HepG2 (cell line): ENCODE measurements around the gene EFNA2. TPM values are rescaled to one million over a fixed set of nuclear protein-coding genes. Genes with fewer than 3 reads are reported as not detected.

ENCODE experiments used
- CCAR2 ChIP-seq: fragments of 200-400 bp; formaldehyde crosslinking; optimal IDR thresholded peaks from 2 replicates; pipeline ENCODE3; 2018; ENCODE audit warnings: low read depth, mild to moderate bottlenecking, low read length, moderate library complexity
- CHD2 ChIP-seq: IDR thresholded peaks from 2 replicates; pipeline ENCODE4 v1.6.1; 2011; ENCODE audit warnings: low read depth, low read length, improper control_type of control experiment
- KLF16 ChIP-seq, 2 experiments: sonication (generic) in 1 of 2; formaldehyde crosslinking in 1 of 2; IDR thresholded peaks; 2 replicates each; pipeline versions ENCODE4 v1.6.1 to v1.8.0; 2016 to 2023; ENCODE audit warnings: missing genetic modification reagents in 2 of 2, missing compliant biosample characterization in 1 of 2
- KMT2A ChIP-seq: sonication (generic); formaldehyde crosslinking; IDR thresholded peaks from 2 replicates; pipeline ENCODE4 v1.4.0; 2020; ENCODE audit warnings: missing genetic modification reagents
- MAFF ChIP-seq: IDR thresholded peaks from 2 replicates; pipeline ENCODE4 v1.6.1; 2011; ENCODE audit warnings: low read depth, low read length, improper control_type of control experiment
- NFKB2 ChIP-seq: sonication (generic); formaldehyde crosslinking; IDR thresholded peaks from 2 replicates; pipeline ENCODE4 v1.4.0; 2020; ENCODE audit warnings: missing genetic modification reagents, borderline replicate concordance
- SAP130 ChIP-seq: IDR thresholded peaks from 2 replicates; pipeline ENCODE4 v1.6.1; 2016; ENCODE audit warnings: low read depth
- SSRP1 ChIP-seq: IDR thresholded peaks from 2 replicates; pipeline ENCODE4 v1.6.1; 2016; ENCODE audit warnings: control low read depth
- STAG1 ChIP-seq: sonication (generic); formaldehyde crosslinking; IDR thresholded peaks from 2 replicates; pipeline ENCODE4 v1.4.0; 2020; ENCODE audit warnings: missing genetic modification reagents
- TOPORS ChIP-seq: sonication (generic); formaldehyde crosslinking; IDR thresholded peaks from 2 replicates; pipeline ENCODE4 v1.8.0; 2023; ENCODE audit warnings: mild to moderate bottlenecking, missing genetic modification reagents
- TP53 ChIP-seq: sonication (generic); formaldehyde crosslinking; conservative IDR thresholded peaks from 2 replicates; pipeline ENCODE4 v1.4.0; 2020; ENCODE audit warnings: missing genetic modification reagents
- ZKSCAN5 ChIP-seq: sonication (generic); formaldehyde crosslinking; IDR thresholded peaks from 2 replicates; pipeline ENCODE4 v1.5.1; 2020; ENCODE audit warnings: mild to moderate bottlenecking, missing genetic modification reagents
- ZMAT3 ChIP-seq: sonication (generic); formaldehyde crosslinking; conservative IDR thresholded peaks from 2 replicates; pipeline ENCODE4 v1.7.0; 2021; ENCODE audit warnings: missing genetic modification reagents
- ZMYM3 ChIP-seq: sonication (generic); formaldehyde crosslinking; IDR thresholded peaks from 2 replicates; pipeline ENCODE4 v1.5.1; 2020; ENCODE audit warnings: mild to moderate bottlenecking, missing genetic modification reagents
- ZNF383 ChIP-seq: sonication (generic); formaldehyde crosslinking; IDR thresholded peaks from 2 replicates; pipeline ENCODE4 v1.4.0; 2020; ENCODE audit warnings: missing genetic modification reagents, mild to moderate bottlenecking, borderline replicate concordance
- ZNF619 ChIP-seq: sonication (generic); formaldehyde crosslinking; IDR thresholded peaks from 2 replicates; pipeline ENCODE4 v1.4.0; 2020; ENCODE audit warnings: mild to moderate bottlenecking, missing genetic modification reagents
- polyA plus RNA-seq, 8 experiments: library from polyadenylated mRNA; depleted of rRNA in 3 of 8; stranded (reverse) in 7 of 8; unstranded in 1 of 8; fragments of >200 nt; fragmentation: Illumina TruSeq in 4 of 8; extraction: Trizol in 4 of 8; gene quantifications; 2 replicates each; pipeline versions ENCODE4 v1.2.1 to v1.2.3, GENCODE V29; 2011 to 2016; ENCODE audit warnings: low read depth in 4 of 8, missing spikeins in 1 of 8, mixed read lengths in 1 of 8; ENCODE audit not compliant: insufficient read depth in 1 of 8
- total RNA-seq, 5 experiments: library from RNA; depleted of rRNA; stranded (reverse); fragments of >200 nt; fragmentation: Illumina TruSeq; extraction: Trizol; gene quantifications; 2 replicates each; pipeline ENCODE4 v1.2.3, GENCODE V29; 2016; ENCODE audit warnings: low read depth in 1 of 5
- TF ChIP-seq, protein P1 (sequence below): sonication (generic); formaldehyde crosslinking; IDR thresholded peaks from 2 replicates; pipeline ENCODE4 v1.4.0; 2020; ENCODE audit warnings: missing genetic modification reagents, borderline replicate concordance
- TF ChIP-seq, protein P2 (sequence below): sonication (generic); formaldehyde crosslinking; IDR thresholded peaks from 2 replicates; pipeline ENCODE4 v1.9.0; 2022; ENCODE audit warnings: missing genetic modification reagents, mild to moderate bottlenecking, borderline replicate concordance
- TF ChIP-seq, protein P3 (sequence below): sonication (generic); formaldehyde crosslinking; IDR thresholded peaks from 2 replicates; pipeline ENCODE4 v1.8.1; 2023; ENCODE audit warnings: mild to moderate bottlenecking, missing genetic modification reagents
- TF ChIP-seq, protein P4 (sequence below): IDR thresholded peaks from 2 replicates; pipeline ENCODE4 v1.6.1; 2016; ENCODE audit warnings: low read depth
- TF ChIP-seq, protein P5 (sequence below): sonication (generic); formaldehyde crosslinking; IDR thresholded peaks from 2 replicates; pipeline ENCODE4 v1.4.0; 2020; ENCODE audit warnings: missing genetic modification reagents, mild to moderate bottlenecking, borderline replicate concordance

Gene EFNA2
- total and polyA plus RNA-seq, 2 of the 13 experiments (the other 11 are each of a cell fraction or from before 2014, with no cell fraction given): 6.0 to 9.9 TPM

DNA sequence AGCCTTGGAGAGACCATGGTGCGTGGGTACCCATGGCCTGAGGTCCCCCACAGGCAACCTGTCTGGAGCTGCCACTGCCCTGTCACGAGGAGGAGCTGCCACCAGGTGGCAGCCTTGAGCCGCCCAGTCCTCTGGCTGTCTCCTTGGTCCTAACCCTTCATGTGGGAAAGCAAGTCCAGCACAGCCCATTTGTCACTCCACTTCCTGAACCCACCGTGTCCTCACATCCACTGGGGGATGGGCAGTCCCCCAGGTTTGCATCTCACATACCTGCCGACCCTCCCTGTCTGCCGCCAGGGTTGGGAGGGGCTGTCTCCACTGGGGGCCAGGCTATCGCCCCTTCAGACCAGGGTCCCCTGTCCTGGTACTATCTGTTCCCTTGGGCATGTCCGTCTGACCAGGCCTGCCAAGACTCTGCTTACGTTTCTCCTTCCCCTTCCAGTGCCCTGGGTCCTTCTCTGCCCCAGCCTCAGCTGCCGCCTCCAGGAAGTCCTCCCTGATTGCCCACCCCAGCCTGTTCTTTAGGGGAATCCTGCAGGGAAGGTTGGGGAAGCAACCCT, 5.8 kb upstream of the EFNA2 start (continued):
- TF ChIP-seq STAG1 (peak; percentile 99), ZKSCAN5 (CRISPR knock-in tag) (no peak), KMT2A (CRISPR knock-in tag) (no peak), MAFF (no peak), CHD2 (no peak; the same call in 1 of the 2 replicates), ZNF383 (CRISPR knock-in tag) (no peak), SAP130 (CRISPR knock-in tag) (peak; percentile 60), NFKB2 (peak; percentile 37; the same call in 1 of the 2 replicates), SSRP1 (peak; percentile 47; the same call in 1 of the 2 replicates), TP53 (CRISPR knock-in tag) (no peak), CCAR2 (no peak), TOPORS (CRISPR knock-in tag) (no peak), ZMAT3 (CRISPR knock-in tag) (no peak), KLF16 (CRISPR knock-in tag; IDR thresholded peaks at IDR 0.05) (no peak), ZNF619 (no peak), ZMYM3 (CRISPR knock-in tag) (peak; percentile 67; the same call in 1 of the 2 replicates)
- TF ChIP-seq, protein P1, sequence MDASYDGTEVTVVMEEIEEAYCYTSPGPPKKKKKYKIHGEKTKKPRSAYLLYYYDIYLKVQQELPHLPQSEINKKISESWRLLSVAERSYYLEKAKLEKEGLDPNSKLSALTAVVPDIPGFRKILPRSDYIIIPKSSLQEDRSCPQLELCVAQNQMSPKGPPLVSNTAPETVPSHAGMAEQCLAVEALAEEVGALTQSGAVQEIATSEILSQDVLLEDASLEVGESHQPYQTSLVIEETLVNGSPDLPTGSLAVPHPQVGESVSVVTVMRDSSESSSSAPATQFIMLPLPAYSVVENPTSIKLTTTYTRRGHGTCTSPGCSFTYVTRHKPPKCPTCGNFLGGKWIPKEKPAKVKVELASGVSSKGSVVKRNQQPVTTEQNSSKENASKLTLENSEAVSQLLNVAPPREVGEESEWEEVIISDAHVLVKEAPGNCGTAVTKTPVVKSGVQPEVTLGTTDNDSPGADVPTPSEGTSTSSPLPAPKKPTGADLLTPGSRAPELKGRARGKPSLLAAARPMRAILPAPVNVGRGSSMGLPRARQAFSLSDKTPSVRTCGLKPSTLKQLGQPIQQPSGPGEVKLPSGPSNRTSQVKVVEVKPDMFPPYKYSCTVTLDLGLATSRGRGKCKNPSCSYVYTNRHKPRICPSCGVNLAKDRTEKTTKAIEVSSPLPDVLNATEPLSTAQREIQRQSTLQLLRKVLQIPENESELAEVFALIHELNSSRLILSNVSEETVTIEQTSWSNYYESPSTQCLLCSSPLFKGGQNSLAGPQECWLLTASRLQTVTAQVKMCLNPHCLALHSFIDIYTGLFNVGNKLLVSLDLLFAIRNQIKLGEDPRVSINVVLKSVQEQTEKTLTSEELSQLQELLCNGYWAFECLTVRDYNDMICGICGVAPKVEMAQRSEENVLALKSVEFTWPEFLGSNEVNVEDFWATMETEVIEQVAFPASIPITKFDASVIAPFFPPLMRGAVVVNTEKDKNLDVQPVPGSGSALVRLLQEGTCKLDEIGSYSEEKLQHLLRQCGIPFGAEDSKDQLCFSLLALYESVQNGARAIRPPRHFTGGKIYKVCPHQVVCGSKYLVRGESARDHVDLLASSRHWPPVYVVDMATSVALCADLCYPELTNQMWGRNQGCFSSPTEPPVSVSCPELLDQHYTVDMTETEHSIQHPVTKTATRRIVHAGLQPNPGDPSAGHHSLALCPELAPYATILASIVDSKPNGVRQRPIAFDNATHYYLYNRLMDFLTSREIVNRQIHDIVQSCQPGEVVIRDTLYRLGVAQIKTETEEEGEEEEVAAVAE: no peak
- TF ChIP-seq, protein P2, sequence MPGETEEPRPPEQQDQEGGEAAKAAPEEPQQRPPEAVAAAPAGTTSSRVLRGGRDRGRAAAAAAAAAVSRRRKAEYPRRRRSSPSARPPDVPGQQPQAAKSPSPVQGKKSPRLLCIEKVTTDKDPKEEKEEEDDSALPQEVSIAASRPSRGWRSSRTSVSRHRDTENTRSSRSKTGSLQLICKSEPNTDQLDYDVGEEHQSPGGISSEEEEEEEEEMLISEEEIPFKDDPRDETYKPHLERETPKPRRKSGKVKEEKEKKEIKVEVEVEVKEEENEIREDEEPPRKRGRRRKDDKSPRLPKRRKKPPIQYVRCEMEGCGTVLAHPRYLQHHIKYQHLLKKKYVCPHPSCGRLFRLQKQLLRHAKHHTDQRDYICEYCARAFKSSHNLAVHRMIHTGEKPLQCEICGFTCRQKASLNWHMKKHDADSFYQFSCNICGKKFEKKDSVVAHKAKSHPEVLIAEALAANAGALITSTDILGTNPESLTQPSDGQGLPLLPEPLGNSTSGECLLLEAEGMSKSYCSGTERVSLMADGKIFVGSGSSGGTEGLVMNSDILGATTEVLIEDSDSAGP (CRISPR knock-in tag): peak; percentile 46
- TF ChIP-seq, protein P3, sequence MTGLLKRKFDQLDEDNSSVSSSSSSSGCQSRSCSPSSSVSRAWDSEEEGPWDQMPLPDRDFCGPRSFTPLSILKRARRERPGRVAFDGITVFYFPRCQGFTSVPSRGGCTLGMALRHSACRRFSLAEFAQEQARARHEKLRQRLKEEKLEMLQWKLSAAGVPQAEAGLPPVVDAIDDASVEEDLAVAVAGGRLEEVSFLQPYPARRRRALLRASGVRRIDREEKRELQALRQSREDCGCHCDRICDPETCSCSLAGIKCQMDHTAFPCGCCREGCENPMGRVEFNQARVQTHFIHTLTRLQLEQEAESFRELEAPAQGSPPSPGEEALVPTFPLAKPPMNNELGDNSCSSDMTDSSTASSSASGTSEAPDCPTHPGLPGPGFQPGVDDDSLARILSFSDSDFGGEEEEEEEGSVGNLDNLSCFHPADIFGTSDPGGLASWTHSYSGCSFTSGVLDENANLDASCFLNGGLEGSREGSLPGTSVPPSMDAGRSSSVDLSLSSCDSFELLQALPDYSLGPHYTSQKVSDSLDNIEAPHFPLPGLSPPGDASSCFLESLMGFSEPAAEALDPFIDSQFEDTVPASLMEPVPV: no peak
- TF ChIP-seq, protein P4, sequence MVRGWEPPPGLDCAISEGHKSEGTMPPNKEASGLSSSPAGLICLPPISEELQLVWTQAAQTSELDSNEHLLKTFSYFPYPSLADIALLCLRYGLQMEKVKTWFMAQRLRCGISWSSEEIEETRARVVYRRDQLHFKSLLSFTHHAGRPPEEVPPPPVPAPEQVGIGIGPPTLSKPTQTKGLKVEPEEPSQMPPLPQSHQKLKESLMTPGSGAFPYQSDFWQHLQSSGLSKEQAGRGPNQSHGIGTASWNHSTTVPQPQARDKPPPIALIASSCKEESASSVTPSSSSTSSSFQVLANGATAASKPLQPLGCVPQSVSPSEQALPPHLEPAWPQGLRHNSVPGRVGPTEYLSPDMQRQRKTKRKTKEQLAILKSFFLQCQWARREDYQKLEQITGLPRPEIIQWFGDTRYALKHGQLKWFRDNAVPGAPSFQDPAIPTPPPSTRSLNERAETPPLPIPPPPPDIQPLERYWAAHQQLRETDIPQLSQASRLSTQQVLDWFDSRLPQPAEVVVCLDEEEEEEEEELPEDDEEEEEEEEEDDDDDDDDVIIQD: no peak
- TF ChIP-seq, protein P5, sequence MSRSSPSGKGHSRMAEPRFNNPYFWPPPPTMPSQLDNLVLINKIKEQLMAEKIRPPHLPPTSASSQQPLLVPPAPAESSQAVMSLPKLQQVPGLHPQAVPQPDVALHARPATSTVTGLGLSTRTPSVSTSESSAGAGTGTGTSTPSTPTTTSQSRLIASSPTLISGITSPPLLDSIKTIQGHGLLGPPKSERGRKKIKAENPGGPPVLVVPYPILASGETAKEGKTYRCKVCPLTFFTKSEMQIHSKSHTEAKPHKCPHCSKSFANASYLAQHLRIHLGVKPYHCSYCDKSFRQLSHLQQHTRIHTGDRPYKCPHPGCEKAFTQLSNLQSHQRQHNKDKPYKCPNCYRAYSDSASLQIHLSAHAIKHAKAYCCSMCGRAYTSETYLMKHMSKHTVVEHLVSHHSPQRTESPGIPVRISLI (CRISPR knock-in tag): no peak
